CD14-positive monocyte (primary cell): ENCODE measurements around the gene TAS2R9. TPM values are rescaled to one million over a fixed set of nuclear protein-coding genes. Genes with fewer than 3 reads are reported as not detected.
"Not testable (repeated sequence)": the region's sequence is repeated elsewhere in the genome, so short reads cannot be mapped to it uniquely, and the experiment has no call there.

Source experiments
- DNase-seq, 3 donors: peaks; one replicate each; pipeline ENCODE4 v3.0.0-alpha.2; 2011 to 2022
- H2AFZ ChIP-seq: 2 replicates; pipeline ENCODE4 v1.6.0; 2012; ENCODE audit warnings: mild to moderate bottlenecking, low read depth, low read length, inconsistent platforms; ENCODE audit not compliant: insufficient read depth, poor library complexity, severe bottlenecking
- H3K27ac ChIP-seq, 2 donors: 1 replicate in 1 of 2; 2 replicates in 1 of 2; pipeline ENCODE4 v1.5.1; 2012 to 2013; ENCODE audit warnings: low read length in 2 of 2, control low read depth in 1 of 2, inconsistent platforms in 1 of 2, low read depth in 1 of 2, mild to moderate bottlenecking in 1 of 2
- H3K27me3 ChIP-seq, 2 donors: one replicate each; pipeline versions ENCODE4 v1.6.0 to v1.6.1; 2011 to 2013; ENCODE audit warnings: low read length in 2 of 2; ENCODE audit not compliant: control insufficient read depth in 2 of 2, insufficient read depth in 2 of 2
- H3K36me3 ChIP-seq, 2 donors: replicated peaks in 1 of 2; 1 replicate in 1 of 2; 2 replicates in 1 of 2; pipeline versions ENCODE4 v1.5.1 to v1.6.1; 2012 to 2013; ENCODE audit warnings: low read length in 2 of 2, control low read depth in 1 of 2, inconsistent platforms in 1 of 2, mild to moderate bottlenecking in 1 of 2; ENCODE audit not compliant: insufficient read depth in 2 of 2, control insufficient read depth in 1 of 2
- H3K4me1 ChIP-seq, 2 donors: 1 replicate in 1 of 2; 2 replicates in 1 of 2; pipeline versions ENCODE4 v1.5.1 to v1.6.1; 2012 to 2013; ENCODE audit warnings: low read length in 2 of 2, control low read depth in 1 of 2, inconsistent platforms in 1 of 2, mild to moderate bottlenecking in 1 of 2, moderate library complexity in 1 of 2; ENCODE audit not compliant: insufficient read depth in 2 of 2, control insufficient read depth in 1 of 2
- H3K4me2 ChIP-seq: replicated peaks from 2 replicates; pipeline ENCODE3; 2012; ENCODE audit warnings: low read length, moderate library complexity, mild to moderate bottlenecking; ENCODE audit not compliant: poor library complexity, severe bottlenecking; ENCODE audit errors: extremely low read depth
- H3K4me3 ChIP-seq, 3 experiments: fragments of 200-600 bp in 1 of 3; sonication (generic) in 1 of 3; replicated peaks in 1 of 3; 1 replicate in 2 of 3; 2 replicates in 1 of 3; pipeline ENCODE4 v1.5.1; 2011 to 2013; ENCODE audit warnings: low read length in 3 of 3, mild to moderate bottlenecking in 3 of 3, control low read depth in 2 of 3, low read depth in 2 of 3, inconsistent platforms in 1 of 3, moderate library complexity in 1 of 3
- H3K79me2 ChIP-seq: 2 replicates; pipeline ENCODE4 v1.6.0; 2012; ENCODE audit warnings: mild to moderate bottlenecking, control low read depth, inconsistent platforms, low read length, moderate library complexity; ENCODE audit not compliant: insufficient read depth
- H3K9ac ChIP-seq: 2 replicates; pipeline ENCODE4 v1.6.0; 2017; ENCODE audit warnings: low read length, mild to moderate bottlenecking; ENCODE audit not compliant: insufficient read depth, poor library complexity, severe bottlenecking
- H3K9me3 ChIP-seq, 2 donors: replicated peaks in 1 of 2; 1 replicate in 1 of 2; 2 replicates in 1 of 2; pipeline versions ENCODE4 v1.5.1 to v1.6.1; 2012 to 2013; ENCODE audit warnings: low read length in 2 of 2, control low read depth in 1 of 2; ENCODE audit not compliant: control insufficient read depth in 1 of 2, insufficient read depth in 1 of 2
- H4K20me1 ChIP-seq: 2 replicates; pipeline ENCODE4 v1.6.0; 2012; ENCODE audit warnings: mild to moderate bottlenecking, low read length, control low read depth, moderate library complexity; ENCODE audit not compliant: insufficient read depth
- H3K27ac Mint-ChIP-seq, 7 donors: one replicate each; pipeline ENCODE4 v1.8.0; 2020; ENCODE audit warnings: mild to moderate bottlenecking in 7 of 7, mixed read lengths in 7 of 7, moderate library complexity in 6 of 7, inconsistent platforms in 2 of 7
- H3K27me3 Mint-ChIP-seq, 3 donors: one replicate each; pipeline ENCODE4 v1.8.0; 2021 to 2022; ENCODE audit warnings: low read depth in 3 of 3, mild to moderate bottlenecking in 3 of 3, mixed read lengths in 3 of 3, moderate library complexity in 3 of 3, inconsistent platforms in 1 of 3
- H3K36me3 Mint-ChIP-seq, 2 donors: one replicate each; pipeline ENCODE4 v1.8.0; 2020; ENCODE audit warnings: mixed read lengths in 2 of 2, inconsistent platforms in 1 of 2, mild to moderate bottlenecking in 1 of 2
- H3K4me1 Mint-ChIP-seq: one replicate; pipeline ENCODE4 v1.8.0; 2020; ENCODE audit warnings: mild to moderate bottlenecking, mixed read lengths
- H3K4me3 Mint-ChIP-seq, 2 donors: one replicate each; pipeline ENCODE4 v1.8.0; 2020; ENCODE audit warnings: mild to moderate bottlenecking in 2 of 2, mixed read lengths in 2 of 2, moderate library complexity in 1 of 2
- H3K9me3 Mint-ChIP-seq, 7 donors: one replicate each; pipeline ENCODE4 v1.8.0; 2020 to 2022; ENCODE audit warnings: mixed read lengths in 7 of 7, mild to moderate bottlenecking in 6 of 7, moderate library complexity in 6 of 7, inconsistent platforms in 2 of 7
- WGBS: methylation state at CpG from one replicate; pipeline ENCODE4 v1.1.5; 2013; ENCODE audit warnings: missing lambda C conversion rate; ENCODE audit not compliant: insufficient coverage; 5-methylcytosine and 5-hydroxymethylcytosine counted together
- intact Hi-C, 2 donors: fragments of 100-400 bp; cut with micrococcal nuclease; formaldehyde crosslinking; loops; one replicate each; pipeline versions ENCODE4 v1.15.0 to v1.15.1; 2023
- polyA plus RNA-seq, 3 donors: library from polyadenylated mRNA; depleted of rRNA in 1 of 3; unstranded in 2 of 3; stranded (reverse) in 1 of 3; fragments of 300-500 nt in 2 of 3; fragments of >200 nt in 1 of 3; fragmentation: Illumina TruSeq in 2 of 3; gene quantifications; 1 replicate in 2 of 3; 2 replicates in 1 of 3; pipeline ENCODE4 v1.2.3, GENCODE V29; 2012 to 2021
- TF ChIP-seq, protein P1 (sequence below): fragments of 200-600 bp; IDR thresholded peaks from one replicate; pipeline ENCODE4 v1.8.0; 2022; ENCODE audit warnings: antibody characterized with exemption, mild to moderate bottlenecking

Gene TAS2R9
- polyA plus RNA-seq, 3 donors: not detected

DNA sequence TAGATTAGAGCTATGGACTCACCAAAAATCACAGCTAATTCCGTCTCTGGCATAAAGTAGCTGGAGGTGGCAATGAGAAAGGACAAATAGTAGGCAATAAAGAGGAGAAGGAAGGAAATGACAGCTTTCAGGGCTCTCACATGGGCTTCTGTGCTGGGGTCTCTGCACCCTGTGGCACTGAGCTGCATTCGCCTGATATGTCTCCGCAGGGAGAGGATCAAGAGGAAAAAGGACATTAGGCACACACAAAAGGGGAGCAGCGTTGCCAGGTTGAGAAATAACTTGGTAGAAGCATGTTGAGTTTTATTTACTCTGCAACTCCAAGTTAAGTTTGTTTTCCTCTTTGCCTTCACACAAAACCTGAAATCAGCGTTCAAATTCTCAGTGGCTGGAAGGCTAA is 8.2 kb downstream of the TAS2R9 start:
- no peaks in the 10 kb centered on the region for H3K36me3 Mint-ChIP-seq
- Histone ChIP-seq H3K27ac (no peak overlapping the region), H4K20me1 (no peaks in the 10 kb centered on the region), H3K4me3 (no peak overlapping the region), H3K4me2 (no peak overlapping the region), H3K79me2 (no peaks in the 10 kb centered on the region), H3K4me1 (no peaks in the 10 kb centered on the region), H3K27me3 (no peaks in the 10 kb centered on the region), H3K9me3 (no peaks in the 10 kb centered on the region), H3K36me3 (no peaks in the 10 kb centered on the region), H3K9ac (no peak overlapping the region), H2AFZ (no peak overlapping the region)
- intact Hi-C loops: no loop called here
- no peak overlapping the region for H3K27ac Mint-ChIP-seq
- TF ChIP-seq, protein P1, sequence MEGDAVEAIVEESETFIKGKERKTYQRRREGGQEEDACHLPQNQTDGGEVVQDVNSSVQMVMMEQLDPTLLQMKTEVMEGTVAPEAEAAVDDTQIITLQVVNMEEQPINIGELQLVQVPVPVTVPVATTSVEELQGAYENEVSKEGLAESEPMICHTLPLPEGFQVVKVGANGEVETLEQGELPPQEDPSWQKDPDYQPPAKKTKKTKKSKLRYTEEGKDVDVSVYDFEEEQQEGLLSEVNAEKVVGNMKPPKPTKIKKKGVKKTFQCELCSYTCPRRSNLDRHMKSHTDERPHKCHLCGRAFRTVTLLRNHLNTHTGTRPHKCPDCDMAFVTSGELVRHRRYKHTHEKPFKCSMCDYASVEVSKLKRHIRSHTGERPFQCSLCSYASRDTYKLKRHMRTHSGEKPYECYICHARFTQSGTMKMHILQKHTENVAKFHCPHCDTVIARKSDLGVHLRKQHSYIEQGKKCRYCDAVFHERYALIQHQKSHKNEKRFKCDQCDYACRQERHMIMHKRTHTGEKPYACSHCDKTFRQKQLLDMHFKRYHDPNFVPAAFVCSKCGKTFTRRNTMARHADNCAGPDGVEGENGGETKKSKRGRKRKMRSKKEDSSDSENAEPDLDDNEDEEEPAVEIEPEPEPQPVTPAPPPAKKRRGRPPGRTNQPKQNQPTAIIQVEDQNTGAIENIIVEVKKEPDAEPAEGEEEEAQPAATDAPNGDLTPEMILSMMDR: no peak
- H3K4me1 Mint-ChIP-seq: no peaks in the 10 kb centered on the region
- peaks cover 0 to 2% (median 0%) of the 10 kb centered on the region in 7 donors for H3K9me3 Mint-ChIP-seq
- DNase-seq: no peak
- H3K27me3 Mint-ChIP-seq: peaks cover 1 to 3% (median 1%) of the 10 kb centered on the region in 3 donors
- no peak overlapping the region for H3K4me3 Mint-ChIP-seq
- 88% methylated on average over 1 of the region's 5 CpGs for WGBS

DNA sequence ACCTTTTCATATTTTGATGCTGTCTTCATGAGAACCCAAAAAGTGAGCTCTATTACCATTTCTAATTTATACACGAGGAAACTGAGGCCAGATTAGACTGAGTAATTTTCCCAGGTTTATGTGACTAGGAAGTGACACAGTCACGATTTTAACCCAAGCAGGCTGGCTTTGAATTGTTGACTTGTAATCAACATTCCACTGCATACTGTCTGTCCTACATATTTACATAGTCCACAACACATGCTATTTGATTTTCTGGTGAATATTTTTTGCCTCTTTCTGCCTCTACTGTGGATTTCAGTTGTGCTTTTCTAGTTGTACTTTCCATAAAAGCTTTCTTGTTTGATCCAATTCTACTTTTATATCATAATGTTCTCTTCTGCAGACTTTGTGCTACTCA is 15.7 kb downstream of the TAS2R9 start:
- no peaks in the 10 kb centered on the region for H3K27me3 ChIP-seq
- intact Hi-C loops: no loop called here
- no peaks in the 10 kb centered on the region for H3K4me1 ChIP-seq
- H3K79me2 ChIP-seq: no peaks in the 10 kb centered on the region
- no peak overlapping the region for H3K4me3 ChIP-seq
- H3K4me1 Mint-ChIP-seq: no peaks in the 10 kb centered on the region
- no peaks in the 10 kb centered on the region for H3K36me3 ChIP-seq
- no peak overlapping the region for H3K27ac ChIP-seq
- no CpG with 5 or more reads among the region's 2 CpGs for WGBS
- H4K20me1 ChIP-seq: no peaks in the 10 kb centered on the region
- no peak overlapping the region for H2AFZ ChIP-seq
- TF ChIP-seq, protein P1: no peak
- H3K4me3 Mint-ChIP-seq: no peak overlapping the region
- H3K9me3 ChIP-seq: peaks cover 0 to 8% of the 10 kb centered on the region in 2 donors
- H3K27ac Mint-ChIP-seq: no peak overlapping the region
- H3K9ac ChIP-seq: no peak overlapping the region
- DNase-seq: no peak
- H3K27me3 Mint-ChIP-seq: peaks cover 0 to 1% (median 1%) of the 10 kb centered on the region in 3 donors
- no peaks in the 10 kb centered on the region for H3K36me3 Mint-ChIP-seq
- H3K9me3 Mint-ChIP-seq: peaks cover 0 to 7% (median 2%) of the 10 kb centered on the region in 7 donors
- no peak overlapping the region for H3K4me2 ChIP-seq

- H3K27ac Mint-ChIP-seq, H3K4me1 Mint-ChIP-seq, H3K4me3 ChIP-seq, H3K27ac ChIP-seq, H3K36me3 Mint-ChIP-seq, H2AFZ ChIP-seq, H3K4me2 ChIP-seq, H3K9me3 ChIP-seq, H3K27me3 ChIP-seq, H3K9me3 Mint-ChIP-seq, H3K4me1 ChIP-seq, H3K9ac ChIP-seq, intact Hi-C loops, H4K20me1 ChIP-seq, H3K36me3 ChIP-seq, DNase-seq, H3K4me3 Mint-ChIP-seq, H3K27me3 Mint-ChIP-seq, H3K79me2 ChIP-seq: not testable (repeated sequence)
- WGBS: 100% methylated on average over 4 of the region's 4 CpGs
Observed at GRCh38 chr12:10791769-10792168, 18.2 kb downstream of the TAS2R9 start.
